Endometrial microvascular endothelial cells (primary cell): ENCODE measurements around the gene PDGFD. TPM values are rescaled to one million over a fixed set of nuclear protein-coding genes. Genes with fewer than 3 reads are reported as not detected.

Experiments
- in situ Hi-C: cut with HindIII; loops from 2 replicates; pipeline ENCODE4 v1.10.0; 2017; ENCODE audit warnings: low sequenced_read_pairs, low pct_unique_long_range_greater_than_20kb; ENCODE audit errors: inconsistent ontology term
- total RNA-seq: library from RNA; depleted of rRNA; stranded (reverse); fragments of >200 nt; gene quantifications from one replicate; pipeline ENCODE4 v1.2.3, GENCODE V29; 2015; ENCODE audit errors: inconsistent ontology term

Gene PDGFD
- total RNA-seq, 1 donor from 2014 or later = 11.9 TPM

DNA sequence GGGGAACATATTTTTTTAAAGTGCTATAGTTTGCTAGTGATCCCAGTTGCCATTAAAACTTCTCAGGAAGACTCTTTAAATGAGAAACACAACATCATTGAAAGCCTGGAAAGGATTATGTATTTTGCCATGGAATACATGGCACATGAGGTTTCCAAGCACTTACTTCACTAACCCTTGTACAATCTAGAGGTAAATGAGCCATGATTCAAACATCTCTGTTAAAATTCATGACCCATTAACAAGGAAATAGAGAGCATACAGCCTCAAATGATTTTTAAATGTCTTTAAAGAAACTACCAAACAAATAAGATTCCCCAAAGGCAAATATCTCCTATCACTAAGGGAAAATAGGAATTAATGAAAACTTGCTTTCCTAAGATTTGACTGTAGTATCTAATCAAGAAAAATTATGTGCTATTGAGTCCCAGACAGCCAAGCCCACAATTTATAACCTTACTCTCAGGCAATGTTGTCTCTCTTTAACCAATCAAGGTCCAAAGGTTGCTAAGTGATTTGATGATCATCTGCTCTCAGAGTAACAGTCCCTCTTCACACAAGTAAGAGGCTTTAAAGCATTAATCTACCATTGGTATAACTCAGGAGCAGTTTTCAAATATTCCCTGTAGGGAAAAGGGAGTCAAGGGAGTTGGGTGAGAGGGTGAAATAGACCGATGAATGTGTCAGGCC is 219.6 kb downstream of the PDGFD start:
- in situ Hi-C loops = no loop called here

DNA sequence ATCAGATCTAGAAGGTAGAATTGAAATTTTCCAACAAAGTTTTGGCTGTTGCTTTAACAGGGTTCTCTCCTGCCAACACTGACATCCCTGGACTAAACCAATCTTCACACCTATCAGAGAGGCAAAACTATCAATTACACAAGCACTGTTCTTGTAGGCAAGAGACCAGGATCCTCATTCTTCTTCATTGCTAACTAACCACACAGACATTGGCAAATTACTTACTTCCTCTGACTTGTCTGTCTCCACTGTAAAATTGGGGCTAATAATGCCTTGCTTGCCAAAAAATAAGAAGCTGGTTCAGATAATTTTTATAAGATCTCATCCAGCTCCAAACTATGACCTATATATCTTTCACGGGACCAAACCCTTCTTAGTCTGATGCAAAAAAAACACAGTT is 221.3 kb downstream of the PDGFD start:
- in situ Hi-C loops = no loop called here

DNA sequence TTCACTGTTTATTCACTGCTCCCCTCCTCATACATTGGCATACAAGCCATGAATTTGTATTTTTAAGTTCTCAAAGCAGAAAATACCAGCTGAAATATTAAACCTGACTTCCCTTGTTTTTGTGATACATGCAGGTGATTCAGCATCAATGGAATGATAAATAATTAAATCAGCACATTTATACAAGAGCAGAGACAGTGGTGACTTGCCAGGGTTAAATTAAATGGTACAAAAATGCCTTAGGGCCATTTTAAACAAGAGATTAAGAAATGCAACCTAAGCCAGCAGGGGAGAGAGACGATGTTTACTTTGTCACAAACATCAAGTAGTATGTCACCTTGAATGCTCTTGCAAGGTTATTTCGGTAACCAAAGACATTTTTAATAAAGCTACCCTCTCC is 223.4 kb downstream of the PDGFD start:
- in situ Hi-C loops = no loop called here

DNA sequence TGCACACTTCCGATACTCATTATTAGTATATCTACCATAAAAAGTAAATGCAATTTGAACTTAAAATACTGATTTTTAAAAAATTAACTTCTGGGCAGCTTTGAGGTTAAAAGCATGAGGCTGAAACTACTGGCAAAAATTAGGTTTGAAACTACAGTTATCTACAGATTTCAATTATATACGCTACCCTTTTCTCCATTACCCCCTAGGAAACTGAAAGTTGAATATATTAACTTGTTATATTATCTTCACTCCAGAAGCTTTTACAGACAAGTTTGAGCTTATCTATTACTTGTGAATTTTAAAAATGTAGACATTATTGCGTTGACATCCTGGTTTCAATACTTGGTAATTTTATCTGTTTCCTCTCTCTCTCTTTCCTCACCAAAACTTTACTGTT is 224.3 kb downstream of the PDGFD start:
- in situ Hi-C loops = no loop called here

DNA sequence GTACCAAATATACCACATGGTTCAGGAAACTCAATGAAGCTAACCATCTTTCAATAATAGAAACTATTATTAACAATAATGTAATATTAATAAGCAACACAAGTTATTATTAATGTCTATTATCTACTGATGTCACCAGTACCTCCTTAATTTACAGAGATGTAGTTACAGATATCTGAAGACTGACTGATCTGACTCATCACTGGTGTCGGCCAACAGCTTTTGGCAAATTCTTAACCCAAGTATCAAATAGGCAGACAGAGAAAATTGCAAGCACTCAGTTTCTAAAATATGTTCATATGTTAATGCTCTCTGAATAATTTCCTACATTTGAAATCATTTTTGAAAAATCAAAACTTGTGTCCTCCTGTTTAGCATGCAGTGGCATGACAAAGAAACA is 227.9 kb downstream of the PDGFD start:
- in situ Hi-C loops = no loop called here

DNA sequence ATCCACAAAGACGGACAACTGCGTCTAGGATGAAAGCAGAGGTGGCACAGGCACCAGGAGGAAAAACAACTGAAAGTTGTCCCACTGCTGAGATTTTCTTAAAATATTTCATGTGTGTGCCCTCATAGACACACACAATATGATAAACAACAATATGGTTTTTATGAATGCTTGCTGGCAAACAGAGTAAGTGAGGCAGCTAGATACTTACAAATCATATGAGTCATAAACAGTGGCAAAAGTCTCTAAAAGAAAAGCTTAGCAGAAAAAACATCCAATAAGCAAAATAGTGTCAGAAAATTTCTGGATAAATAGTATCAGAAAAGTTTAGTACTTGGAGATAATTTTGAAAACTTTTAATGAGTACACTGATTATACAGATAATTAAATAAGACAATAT is 228.7 kb downstream of the PDGFD start:
- in situ Hi-C loops = no loop called here

GRCh38 chr11:103929170-103929903 is 234.6 kb downstream of the PDGFD start:
- in situ Hi-C loops = no loop called here

GRCh38 chr11:103928802-103929161 is 235.2 kb downstream of the PDGFD start:
- in situ Hi-C loops = no loop called here

DNA sequence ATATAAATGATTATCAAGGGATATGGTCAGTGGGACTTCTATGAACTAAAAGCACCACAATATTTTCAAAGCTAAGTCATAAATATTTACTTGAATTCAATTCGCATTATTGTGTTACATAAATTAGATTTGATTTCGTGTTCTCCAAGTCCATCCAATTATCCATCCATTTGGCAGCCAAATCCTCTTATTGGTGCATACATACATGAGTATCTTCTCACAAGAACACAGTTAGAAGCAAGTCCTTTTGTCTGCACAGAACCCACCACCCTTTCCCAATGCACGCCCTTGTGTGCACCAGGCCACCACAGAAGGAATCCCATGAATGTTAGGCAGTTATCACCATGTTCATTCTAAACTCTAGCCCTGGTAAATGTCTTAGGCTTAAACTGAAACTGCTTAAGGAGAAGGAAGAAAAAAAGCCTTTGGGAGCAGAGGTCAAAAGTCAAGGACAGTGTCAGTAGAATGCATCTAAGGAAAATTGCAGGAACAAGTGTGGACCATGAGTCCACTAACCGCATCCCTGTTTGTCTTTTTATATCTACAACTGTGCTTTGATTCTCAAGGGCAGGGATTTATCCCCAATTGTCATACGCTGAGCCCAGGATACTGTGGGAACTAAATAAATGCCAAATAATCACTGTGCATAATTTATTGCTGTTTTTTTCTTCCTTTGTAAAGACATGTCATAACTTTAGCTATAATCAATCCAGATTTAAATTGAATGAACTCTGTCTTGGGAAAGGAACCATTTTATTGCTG is 235.7 kb downstream of the PDGFD start:
- in situ Hi-C loops = no loop called here

GRCh38 chr11:103927535-103927934 is 236.4 kb downstream of the PDGFD start:
- in situ Hi-C loops = no loop called here

DNA sequence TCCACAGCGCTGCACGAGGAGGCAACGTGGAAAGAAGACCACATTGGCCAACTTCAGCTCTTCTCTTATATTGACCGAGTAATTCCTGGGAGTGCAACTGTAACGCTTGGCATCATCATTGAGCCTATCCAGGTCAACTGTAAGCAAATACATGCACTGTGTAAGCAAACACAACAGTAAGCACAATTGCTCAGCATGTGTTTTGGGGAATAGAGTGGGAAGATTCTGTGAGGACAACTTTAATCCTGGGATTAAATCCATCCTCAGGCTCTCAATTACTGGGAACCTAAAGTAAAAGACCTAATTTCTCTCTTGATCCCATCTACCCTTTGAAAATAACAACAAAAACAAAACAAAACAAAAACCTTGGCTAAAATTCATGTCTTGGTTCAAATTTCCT is 237.0 kb downstream of the PDGFD start:
- in situ Hi-C loops = no loop called here

DNA sequence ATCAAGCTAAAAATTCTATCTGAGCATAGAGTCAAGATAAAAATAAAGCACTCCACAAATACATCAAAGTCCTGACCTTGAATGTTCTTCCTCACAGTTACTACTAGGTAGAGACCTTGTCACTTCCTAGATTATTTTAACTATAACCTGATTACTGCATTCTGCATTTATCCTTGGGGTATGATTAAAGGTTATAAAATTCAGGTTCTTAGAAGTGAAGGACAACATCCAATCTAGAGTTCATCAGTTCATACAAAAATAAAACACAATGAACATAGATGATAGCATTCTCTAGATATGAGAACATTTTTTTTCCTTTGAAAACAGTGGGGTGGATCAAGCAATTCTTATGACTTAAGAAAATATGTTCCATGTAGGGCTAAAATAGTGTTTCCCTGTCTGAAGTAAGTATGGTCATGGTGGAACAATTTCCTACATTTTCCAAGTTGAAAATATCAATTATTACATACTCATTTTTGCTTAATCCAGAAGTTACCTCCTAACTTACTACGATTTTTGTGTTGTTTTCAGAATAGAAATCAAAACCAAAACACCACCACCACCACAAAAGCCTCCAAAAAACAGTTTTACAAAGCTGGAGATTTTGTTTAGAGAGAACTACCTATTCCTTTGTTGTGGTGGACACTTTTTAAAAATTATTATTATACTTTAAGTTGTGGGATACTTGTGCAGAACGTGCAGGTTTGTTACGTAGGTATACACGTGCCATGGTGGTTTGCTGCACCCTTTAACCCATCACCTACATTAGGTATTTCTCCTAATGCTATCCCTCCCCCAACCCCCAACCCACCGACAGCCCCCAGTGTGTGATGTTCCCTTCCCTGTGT is 239.6 kb downstream of the PDGFD start:
- in situ Hi-C loops = no loop called here

DNA sequence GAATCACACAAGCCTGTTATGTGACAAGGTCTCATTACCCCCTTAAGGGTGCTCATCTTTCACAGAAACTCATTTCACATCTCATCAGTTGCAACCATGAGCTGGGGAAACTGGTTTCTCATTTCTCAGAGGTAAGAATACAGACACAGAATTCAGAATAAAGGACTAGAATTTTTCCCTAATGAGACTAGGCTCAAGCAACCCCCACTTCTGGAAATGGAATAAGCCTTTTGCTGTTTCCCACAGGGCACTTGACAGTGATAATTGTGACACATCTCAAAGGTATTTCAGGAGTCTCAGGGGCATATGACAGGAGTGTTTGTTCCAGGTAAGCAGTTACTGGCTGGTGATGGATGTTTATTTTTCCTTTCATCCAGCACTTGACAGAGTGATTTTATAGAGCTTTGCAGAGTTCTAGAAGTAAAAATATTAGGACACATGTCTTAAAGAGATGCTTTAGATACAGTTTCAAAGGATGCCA is 240.5 kb downstream of the PDGFD start:
- in situ Hi-C loops = no loop called here

GRCh38 chr11:103920933-103921332 is 243.0 kb downstream of the PDGFD start:
- in situ Hi-C loops = no loop called here

DNA sequence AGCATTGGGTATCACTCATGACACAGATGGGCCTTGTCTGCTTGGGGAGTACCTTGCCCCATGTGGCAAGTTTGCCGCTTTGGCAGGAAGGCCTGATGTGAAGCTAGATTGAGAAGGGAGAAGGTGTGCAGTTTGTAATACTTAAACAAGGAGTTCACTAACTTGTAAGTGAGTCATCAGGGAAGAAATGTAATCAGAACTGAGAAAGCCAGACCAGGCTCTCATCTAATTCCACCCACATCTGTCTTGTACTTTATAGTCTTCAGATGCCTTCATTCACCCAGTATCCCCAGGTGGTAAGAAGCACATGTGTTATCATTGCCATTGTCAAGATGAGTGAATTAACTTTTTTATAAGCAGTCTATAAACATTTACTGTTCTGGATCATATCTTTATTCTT is 243.5 kb downstream of the PDGFD start:
- in situ Hi-C loops = no loop called here

DNA sequence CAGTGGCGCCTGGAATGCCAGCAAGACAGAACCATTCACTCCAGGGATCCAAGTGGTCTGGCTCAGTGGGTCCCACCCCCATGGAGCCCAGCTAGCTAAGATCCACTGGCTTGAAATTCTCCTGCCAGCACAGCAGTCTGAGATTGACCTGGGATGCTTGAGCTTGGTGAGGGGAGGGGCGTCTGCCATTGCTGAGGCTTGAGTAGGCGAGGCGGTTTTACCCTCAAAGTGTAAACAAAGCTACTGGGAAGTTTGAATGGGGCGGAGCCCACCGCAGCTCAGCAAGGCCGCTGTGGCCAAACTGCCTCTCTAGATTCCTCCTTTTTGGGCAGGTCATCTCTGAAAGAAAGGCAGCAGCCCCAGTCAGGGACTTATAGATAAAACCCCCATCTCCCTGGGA is 253.2 kb downstream of the PDGFD start:
- in situ Hi-C loops = no loop called here

DNA sequence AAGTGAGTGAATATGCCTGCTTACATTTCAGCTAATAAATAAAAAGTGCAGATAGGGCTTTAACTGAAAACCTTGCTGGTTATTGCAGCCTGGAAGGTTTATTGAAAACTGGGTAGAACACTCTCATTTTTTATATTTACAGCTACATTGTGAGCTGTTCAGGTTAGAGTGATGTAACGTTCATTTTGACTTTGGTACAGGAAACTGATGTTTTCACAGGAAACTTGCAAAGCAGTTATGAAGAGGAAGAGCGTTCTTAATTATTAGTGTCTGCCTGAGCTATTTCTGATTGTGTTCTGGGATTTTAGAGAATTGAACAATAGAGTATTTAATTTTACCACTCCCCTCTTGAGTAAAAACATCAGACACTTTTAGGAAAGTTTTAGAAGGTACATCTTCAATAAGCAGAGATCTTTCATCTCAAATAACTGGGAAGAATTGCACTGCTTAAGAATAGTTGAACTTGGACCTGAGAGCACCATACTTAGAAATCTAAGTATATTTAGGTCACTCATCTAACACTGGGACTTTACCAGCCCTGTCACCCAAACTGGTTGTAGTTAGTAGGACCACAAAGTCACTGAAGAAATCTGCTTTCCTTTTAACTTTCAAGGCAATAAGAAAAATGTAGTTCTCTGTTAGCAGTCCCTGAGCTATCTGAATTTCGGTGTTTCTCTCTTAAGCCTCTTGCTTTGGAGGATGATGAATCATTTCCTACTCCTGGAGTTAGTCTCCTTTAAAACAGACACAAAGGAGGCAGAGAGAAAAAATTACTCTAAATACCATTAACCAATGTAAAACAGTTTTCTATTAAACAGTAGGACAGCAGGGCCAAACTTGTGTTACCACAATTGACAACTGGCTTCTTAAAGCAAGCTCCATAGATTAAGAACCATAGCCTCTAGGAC is 256.1 kb downstream of the PDGFD start:
- in situ Hi-C loops = no loop called here

DNA sequence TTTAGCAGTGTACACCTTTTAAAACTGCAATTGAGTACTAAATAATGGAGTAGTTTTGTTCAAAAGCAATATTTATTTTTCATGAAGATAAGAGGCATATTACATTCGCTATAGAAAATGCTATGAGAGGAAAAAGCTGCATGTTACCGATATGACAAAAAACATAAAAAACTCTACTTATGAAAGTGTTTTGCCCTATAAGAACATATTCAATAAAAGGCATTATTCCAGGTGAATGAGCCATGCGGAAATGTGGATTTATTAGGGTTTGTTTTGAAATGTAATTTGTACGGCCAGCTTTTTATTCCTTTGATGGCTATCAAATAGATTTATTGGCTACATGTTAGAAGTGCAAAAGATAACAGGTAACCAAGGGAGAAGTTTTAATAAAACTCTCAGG is 256.8 kb downstream of the PDGFD start:
- in situ Hi-C loops = no loop called here
